ENCODE results near the gene CDK3.

The CDK3 gene

GRCh38 chr17:75991396-75991795 is 9.3 kb upstream of the CDK3 start:
- DNase-seq (ENCODE audit: low read depth) = no peak

DNA sequence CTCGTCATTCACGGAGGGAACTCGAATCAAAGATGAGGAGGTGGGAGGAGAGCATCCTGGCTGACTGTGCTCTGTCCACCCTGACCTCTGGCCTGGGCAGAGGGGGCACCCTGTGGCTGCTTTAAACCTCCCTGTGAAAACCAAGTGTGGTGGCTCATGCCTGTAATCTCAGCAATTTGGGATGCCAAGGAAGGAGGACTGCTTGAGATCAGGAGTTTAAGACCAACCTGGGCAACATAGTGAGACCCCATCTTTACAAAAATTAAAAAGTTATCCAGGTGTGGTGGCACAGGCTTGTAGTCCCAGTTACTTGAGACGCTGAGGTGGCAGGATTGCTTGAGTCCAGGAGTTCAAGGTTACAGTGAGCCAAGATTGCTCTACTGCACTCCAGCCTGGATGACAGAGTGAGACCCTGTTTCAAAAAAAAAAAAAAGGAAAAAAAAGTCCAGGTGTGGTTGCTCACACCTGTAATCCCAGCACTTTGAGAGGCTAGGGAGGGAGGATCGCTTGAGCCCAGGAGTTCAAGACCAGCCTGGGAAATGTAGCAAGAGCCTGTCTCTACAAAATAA is 5.8 kb upstream of the CDK3 start:
- no peak for DNase-seq (ENCODE audit: low read depth)

DNA sequence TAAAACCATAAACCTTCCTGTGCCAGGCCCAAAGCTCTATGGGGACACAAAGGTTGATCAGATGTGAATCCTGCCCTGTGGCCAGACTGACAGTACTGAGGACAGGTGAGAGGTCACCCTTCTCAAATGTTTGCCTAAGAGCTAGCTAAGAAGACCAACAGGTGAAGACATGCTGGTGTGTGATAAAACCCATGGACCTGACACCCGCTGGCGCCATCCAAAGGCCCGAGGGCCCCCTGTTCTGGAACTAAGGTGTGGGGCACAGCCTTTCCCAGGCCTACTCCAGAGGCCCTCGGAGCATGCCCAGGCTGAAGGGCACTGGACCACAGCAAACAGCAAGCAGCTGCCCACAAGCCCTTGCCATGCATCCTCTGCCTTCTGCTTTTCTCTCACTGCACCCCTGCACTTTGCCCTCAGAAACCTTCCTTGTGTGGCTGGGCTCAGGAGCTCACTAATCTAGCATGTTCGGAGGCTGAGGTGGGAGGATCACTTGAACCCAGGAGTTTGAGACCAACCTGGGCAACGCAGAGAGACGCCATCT is 5.2 kb upstream of the CDK3 start:
- no peak for DNase-seq (ENCODE audit: low read depth)

DNA sequence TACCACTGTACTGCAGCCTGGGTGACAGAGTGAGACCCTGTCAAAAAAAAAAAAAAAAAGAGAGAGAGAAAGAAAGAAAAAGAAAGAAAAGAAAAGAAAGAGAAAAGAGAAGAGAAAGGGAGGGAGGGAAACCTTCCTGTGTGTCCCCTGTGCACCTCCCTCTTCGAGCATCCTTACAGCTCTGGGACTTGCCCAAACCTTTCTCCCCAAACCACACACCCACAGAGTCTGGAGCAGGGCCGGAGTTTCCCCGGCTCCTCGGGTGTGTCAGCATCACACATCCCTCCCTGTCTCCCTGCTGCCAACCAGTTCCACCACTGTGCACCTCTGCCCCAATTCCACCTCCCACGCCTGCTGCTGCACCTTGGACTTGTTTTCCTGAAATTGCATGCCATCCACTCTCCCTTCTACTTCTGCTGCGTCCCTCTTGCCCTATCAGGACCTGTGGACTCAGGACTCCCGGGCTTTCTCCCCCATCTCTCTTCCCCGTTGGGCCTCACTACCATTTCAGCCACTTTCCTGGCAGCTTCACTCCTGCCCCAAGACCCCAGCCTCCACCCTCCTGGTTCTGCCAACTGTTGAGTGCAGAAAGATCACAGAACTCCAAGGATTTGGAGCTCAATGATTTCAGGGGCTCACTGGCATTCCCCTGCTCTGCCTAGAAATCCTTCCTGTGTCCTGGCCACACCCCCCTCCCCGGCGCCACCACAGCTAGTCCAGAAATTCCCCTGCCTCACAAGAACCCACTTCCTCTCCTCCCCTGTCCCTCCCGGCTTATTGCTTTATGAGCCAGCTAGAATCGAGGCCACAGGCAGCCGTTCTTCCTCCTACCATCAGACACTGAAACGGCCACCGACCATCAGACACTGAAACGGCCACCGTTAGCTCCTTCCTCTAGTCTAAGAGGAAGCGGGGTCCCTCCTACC is 3.7 kb upstream of the CDK3 start:
- DNase-seq (ENCODE audit: low read depth) = no peak

DNA sequence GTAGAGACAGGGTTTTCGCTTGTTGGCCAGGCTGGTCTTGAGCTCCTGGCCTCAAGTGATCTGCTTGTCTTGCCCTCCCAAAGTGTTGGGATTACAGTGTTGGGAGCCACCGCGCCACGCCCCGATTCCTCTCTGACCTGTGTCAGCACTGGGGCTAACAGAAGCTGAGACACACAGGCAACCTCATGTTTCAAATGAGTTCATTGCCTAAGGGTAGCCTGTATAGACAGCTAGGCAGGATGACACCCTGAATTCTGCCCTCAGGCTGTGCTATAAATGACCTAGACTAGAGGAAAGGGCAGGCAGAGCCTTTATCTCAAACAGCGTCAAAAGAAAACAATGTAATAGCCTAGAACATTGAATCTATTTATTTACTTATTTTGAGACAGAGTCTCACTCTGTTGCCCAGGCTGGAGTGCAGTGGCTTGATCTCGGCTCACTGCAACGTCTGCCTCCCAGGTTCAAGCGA is 2.3 kb upstream of the CDK3 start:
- DNase-seq (ENCODE audit: low read depth) = no peak

DNA sequence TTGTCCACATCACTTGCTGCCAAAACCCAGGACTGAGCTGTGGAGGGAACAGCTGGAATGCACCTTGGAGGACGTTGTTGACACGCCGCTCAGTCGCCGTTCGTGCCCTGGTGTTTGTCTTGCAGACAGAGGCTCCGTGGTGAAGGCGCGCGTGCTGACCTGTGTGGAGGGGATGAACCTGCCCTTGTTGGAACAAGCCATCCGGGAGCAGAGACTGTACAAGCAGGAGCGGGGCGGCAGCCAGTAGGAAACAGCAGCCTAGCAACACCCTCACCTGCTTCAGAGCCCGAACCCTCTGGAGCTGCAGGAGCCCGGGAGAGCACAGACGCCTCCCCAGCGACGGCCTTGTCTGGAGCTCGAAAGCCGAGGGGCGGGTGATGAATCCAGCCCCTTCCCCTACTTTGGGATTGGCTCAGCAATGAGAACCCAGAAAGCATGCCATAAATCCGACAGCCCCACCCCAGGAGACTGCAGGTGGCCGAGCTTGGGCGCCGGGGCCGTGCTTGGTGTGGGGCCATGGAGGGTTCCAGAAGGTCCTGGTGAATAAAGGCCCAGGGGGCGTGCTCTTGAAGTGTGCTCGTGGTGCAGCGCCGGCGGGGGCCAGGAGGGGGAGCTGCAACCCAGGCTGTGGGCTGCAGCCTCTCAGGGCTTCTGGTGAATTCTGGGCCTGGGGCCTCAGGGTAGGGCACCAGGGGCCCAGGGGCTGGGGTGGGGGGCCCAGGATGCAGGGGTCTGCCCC is 470 bp upstream of the CDK3 start:
- DNase-seq (ENCODE audit: low read depth) = no peak

GRCh38 chr17:76002100-76002499 is 1.4 kb downstream of the CDK3 start:
- no peak for DNase-seq (ENCODE audit: low read depth)

DNA sequence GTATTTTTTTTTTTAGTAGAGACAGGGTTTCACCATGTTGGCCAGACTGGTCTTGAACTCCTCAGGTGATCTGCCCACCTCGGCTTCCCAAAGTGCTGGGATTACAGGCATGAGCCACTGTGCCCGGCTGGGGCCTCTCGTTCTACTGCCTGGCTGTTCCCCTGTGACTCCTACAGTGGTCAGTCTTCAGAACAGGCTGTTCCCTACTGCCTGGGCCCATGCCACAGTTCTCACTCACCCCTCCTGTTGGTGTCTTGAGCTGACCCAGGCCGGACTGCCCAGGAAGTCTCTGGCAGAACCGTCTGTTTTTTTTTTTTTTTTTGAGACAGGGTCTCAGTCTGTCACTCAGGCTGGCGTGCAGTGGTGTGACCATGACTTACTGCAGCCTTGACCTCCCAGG is 3.3 kb downstream of the CDK3 start:
- no peak for DNase-seq (ENCODE audit: low read depth)

- DNase-seq (ENCODE audit: low read depth) = peak; percentile 19
Observed at GRCh38 chr17:76004750-76005262, 4.2 kb downstream of the CDK3 start.

DNA sequence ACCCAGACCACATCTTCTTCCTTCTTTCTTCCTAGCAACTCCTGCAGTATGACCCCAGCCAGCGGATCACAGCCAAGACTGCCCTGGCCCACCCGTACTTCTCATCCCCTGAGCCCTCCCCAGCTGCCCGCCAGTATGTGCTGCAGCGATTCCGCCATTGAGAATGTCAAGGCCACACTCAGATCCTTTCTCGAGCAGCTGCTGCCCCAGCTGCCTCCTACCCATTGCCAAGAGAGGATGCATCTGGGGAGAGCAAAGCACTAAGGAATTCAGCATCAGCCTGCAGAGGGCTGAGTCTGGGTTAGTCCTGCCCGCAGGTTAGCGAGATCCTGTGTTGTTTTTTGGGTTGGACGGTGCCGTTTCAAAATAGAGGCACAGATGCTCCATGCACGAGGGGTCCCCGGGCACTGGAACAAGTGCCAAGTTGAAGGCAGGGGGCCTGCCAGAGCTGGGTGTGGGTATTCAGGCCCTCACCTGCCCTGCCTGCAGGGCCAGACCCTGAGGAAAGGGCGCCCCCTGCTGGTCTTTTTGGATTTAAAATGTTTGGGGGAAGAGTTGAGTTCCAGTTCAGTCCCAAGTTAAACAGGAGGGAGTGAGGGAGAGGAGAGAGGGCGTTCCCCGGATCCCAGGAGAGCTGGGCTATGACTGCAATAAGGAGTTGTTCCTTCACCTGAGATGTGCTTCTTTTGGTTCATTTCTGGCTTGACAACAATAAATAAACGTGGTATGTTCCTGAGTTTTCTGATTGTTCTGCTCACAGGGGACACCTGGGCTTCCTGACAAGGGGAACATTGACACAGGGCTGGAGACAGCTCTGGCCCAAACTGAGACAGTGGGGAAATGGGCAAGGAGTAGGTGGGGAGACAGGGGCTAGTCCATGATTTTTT is 4.9 kb downstream of the CDK3 start:
- no peak for DNase-seq (ENCODE audit: low read depth)

DNA sequence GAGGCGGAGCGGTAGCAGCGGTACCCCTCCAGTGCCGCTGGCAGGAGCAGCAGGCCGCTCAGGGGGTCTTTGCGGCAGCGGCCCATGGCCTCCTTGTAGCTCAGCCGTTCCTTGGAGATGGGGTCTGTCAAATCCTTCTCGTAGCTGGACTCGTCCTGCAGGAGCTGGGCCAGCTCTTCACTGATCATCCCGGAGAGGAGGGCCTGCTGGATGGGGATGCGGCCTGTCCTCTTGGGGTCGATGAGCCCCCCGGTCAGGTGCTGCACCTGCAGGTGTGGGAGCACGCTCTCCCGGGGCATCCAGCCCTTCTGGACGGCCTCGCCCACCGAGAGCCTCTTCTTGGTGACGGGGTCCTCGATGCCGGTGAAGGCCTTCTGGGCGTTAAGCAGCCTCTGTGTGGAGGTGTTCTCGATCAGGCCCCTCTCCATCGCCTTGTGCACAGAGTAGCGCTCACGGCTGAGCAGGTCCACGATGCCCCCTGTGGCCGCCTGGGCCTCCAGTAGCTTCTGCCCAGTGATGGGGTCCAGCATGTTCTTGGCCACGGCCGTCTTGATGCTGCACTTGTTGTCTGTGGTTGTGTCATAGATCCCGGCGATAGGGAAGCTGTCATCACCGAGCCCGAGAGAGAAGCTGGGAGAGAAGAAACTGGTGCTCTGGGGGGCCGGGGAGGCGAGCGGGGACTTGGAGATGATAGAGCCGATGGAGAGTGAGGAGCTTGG is 6.6 kb downstream of the CDK3 start:
- DNase-seq (ENCODE audit: low read depth) = no peak

DNA sequence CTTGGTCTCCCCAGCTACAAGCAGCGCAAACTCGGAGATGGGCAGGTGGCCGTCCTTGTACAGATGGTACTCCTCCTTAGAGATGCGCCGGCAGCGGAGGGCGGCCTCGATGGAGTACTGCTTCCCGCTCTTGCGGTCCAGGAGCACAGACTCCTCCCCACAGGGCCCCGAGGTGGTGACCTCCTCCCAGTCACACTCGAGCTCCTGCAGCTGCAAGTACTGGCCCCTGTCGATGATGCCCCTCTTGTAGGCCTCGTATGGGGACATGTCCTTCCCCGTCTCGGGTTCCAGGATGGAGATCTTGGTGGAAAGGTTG is 7.2 kb downstream of the CDK3 start:
- no peak for DNase-seq (ENCODE audit: low read depth)

- DNase-seq (ENCODE audit: low read depth) = no peak
Observed at GRCh38 chr17:76008208-76008607, 7.6 kb downstream of the CDK3 start.

DNA sequence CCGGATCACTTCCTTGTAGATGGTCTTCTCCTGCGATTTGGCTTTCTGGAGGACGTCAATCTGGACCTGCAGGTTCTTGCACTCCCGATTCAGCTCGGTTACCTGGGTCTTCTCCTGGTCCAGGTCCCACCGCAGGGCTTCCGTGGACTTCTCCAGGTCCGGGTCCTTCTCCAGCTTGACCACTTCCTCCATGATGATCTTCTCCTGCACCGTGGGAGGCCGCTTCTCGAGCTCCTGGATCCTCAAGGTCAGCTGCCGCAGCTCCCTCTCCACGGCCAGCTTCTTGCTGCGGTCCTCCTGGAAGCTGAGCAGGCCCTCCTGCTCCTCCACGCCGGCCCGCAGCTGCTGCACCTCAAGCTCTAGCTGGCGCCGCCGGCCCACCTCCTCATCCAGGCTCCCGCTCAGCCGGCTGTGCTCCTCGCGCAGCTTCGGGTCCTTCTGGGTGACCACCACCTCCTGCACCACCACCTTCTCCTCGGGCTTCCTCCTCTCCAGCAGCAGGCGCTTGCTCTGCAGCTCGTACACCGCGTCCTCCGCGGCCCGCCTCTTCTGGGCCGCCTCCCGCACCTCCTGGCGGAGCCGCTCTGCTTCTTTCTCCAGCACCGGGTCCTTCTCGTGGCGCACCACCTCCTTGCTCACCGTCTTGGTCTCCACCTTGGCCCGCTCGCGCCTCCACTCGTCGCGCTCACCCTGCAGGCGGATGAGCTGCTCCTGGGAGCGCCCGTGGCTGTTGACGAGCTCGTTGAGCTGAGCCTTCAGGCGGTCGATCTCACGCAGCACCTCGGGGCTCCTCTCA is 8.2 kb downstream of the CDK3 start:
- no peak for DNase-seq (ENCODE audit: low read depth)

DNA sequence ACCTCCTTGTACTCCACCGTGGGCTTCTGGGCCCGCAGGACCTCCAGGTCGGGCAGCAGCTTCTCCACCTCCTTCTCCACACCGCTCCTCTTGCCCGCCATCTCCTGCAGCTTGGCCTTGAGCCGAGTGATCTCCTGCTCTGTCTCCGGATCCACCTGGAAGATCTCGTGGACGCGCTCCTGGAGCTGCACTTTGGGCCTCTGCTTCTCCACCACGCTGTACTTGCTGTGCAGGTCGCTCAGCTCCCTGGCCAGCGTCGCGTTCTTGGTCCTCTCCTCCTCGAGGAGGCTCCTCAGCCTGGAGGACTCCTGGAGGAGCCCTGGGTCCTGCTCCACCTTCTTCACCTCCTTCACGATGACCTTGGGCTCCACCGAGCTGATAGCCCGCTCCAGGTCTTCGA is 8.8 kb downstream of the CDK3 start:
- no peak for DNase-seq (ENCODE audit: low read depth)

DNA sequence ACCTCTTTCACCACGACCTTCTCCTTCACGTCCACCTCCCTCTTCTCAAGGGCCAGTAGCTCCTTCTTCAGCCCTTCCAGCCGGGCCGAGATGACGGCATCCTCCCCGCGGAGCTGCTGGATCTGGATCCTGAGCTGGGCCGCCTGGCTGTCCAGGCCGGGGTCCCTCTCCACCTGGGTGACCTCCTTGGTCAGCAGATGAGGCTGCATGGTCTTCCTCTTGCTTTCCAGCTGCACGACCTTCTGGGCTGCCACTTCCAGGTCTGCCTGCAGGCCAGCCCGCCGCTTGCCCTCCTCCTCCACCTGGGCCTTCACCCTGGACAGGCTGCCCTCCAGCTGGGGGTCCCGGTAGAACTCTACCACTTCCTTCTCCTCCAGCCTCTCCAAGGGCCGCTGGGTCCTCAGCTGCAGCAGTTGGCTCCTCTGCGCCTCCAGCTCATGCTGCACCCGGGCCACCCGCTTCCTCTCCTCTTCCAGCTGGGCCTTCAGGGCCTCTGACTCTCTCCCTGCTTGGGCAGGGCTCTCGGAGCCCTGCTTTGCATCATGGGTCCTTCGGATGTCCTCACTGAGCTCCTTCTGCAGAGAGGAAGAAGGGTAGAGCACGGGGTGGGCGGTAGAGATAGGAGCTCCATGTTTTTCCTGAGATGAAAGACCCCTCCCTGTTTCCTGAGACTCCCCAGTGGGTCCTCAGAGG is 9.5 kb downstream of the CDK3 start:
- no peak for DNase-seq (ENCODE audit: low read depth)

GRCh38 chr17:76011951-76012350 is 11.3 kb downstream of the CDK3 start:
- no peak for DNase-seq (ENCODE audit: low read depth)

DNA sequence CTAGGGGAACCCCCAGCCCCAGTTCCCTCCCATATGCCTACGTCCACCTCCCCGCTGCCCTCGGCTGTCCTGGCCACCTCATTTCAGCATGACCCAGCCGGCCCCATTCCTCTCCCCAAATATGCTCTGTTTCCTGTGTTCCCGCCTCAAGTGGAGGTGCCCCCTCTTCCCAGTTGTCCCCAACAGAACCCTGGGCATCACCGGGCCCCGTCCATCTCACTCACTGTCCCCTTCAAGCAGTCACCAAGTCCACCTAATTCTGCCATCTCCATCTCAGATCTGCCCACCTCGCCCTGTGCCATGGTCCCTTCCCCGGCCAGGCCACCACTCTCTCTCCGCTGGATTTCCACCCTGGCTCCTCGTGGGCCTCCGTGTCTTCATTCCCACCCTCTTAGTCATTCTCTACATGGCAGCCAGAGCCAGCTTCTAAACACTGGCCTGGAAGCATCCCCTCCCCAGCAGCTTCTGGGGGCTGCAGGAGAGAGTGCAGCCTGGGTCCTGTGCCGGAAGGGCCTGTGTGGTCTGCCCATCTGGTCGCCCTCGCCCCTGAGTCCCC is 12.8 kb downstream of the CDK3 start:
- DNase-seq (ENCODE audit: low read depth) = no peak

All from HS-27A (cell line).